Amniotic epithelial cell (primary cell): ENCODE measurements around the gene PUS10.
"Not testable (repeated sequence)": the region's sequence is repeated elsewhere in the genome, so short reads cannot be mapped to it uniquely, and the experiment has no call there.

Experiments used
- DNase-seq: peaks from one replicate; pipeline ENCODE4 v3.0.0-alpha.2; 2010; ENCODE audit warnings: low read depth

PUS10 gene

GRCh38 chr2:61011678-61012077 lies 6.4 kb downstream of the PUS10 start:
- peak; percentile 80 for DNase-seq

GRCh38 chr2:61009355-61009754 lies 8.7 kb downstream of the PUS10 start:
- no peak for DNase-seq

- peak; percentile 79 for DNase-seq
Measured at GRCh38 chr2:61006486-61007105, 11.5 kb downstream of the PUS10 start.

DNA sequence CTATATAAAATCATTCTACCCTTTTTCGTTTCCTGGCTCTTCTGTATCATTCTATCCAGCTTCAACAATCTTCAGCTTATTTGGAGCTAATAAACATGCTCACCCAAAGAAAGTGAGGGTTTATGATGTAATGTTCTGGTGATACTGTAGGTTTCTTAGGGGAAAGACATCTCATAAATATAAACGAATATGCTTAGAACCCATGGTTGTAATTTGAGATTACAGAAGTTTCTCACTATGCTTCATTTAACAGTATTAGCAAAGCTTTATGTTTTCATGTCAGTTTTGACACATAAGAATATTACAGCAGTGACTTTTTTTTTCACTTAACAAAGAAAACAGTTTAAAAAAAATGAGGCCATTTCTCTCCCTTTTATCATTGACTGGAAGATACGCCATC lies 12.3 kb downstream of the PUS10 start:
- no peak for DNase-seq

- DNase-seq: peak; percentile 52
Measured at GRCh38 chr2:60998628-60999545, 19.2 kb downstream of the PUS10 start.

- DNase-seq: no peak
Measured at GRCh38 chr2:60994131-60994530, 23.9 kb downstream of the PUS10 start.

GRCh38 chr2:60992985-60993392 lies 25.1 kb downstream of the PUS10 start:
- no peak for DNase-seq

GRCh38 chr2:60991644-60992043 lies 26.4 kb downstream of the PUS10 start:
- DNase-seq: no peak

- no peak for DNase-seq
Measured at GRCh38 chr2:60989259-60989658, 28.8 kb downstream of the PUS10 start.

GRCh38 chr2:60987656-60988055 lies 30.4 kb downstream of the PUS10 start:
- not testable (repeated sequence) for DNase-seq

DNA sequence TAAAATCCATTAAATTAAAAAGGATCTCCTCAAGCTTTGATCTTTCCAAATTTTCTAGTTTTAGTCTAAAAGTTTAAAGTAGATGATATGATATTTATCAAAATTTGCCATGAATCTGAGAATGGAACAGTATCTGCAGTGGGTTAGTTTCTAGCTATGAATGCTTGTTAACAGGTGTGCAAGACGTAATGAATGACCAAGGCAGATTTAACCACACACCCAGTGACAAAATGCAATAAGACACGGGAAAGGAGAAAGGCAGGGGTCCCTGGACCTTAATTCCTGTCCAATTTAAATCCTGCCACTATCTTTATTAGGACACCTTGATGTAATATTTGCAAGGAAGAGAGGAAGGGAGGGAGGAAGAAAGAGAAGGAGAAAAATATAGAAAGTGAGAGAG lies 31.0 kb downstream of the PUS10 start:
- no peak for DNase-seq

DNA sequence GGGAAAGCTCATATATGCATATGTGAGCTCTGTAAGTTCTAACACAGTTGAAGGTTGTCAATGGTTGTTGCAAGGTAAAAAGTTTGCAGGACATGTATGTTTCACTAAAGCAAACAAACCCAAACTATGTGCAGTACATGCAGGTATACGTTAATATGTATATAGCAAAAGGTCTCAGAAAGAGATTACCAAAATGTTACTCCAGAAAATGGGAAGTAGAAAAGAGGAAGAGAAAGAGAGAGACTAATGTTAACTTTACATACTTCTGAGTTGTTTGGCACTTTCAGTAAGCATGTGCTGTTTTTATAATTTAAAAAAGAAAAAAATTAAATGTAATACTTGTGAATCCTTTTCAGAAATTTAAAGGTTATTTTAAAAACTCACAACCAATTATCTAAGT lies 33.3 kb downstream of the PUS10 start:
- no peak for DNase-seq

DNA sequence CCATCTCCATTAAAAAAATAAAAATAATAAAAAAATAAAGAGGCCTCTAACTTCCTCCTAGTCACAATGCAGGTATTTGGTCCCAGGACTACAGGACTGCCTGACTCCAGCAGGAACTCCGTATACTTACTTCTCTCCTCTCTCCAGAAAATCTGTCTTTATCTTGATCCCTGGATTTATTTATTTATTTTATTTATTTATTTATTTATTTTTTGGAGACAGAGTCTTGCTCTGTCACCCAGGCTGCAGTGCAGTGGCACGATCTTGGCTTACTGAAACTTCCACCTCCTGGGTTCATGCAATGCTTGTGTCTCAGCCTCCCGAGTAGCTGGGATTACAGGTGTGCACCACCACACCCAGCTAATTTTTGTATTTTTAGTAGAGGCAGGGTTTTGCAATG lies 36.0 kb downstream of the PUS10 start:
- DNase-seq: not testable (repeated sequence)

GRCh38 chr2:60980071-60980815 lies 37.8 kb downstream of the PUS10 start:
- DNase-seq: no peak

- DNase-seq: no peak
Measured at GRCh38 chr2:60979231-60979630, 38.8 kb downstream of the PUS10 start.

DNA sequence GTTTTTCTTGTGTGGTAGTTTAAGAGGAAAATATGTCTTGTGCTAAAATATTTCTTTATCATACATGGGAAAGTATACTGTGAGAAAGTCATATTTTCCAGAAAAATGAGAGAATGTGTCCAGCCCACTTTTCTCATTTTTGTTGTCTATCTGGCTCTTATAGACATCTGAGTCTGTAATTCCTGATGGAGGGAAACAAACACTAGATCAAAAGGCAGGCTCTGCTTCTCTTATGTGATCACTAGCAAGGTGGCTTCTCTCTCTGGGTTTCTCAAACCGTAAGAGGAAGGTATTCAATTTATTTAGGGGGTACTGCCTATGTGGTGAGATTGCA lies 40.5 kb downstream of the PUS10 start:
- no peak for DNase-seq

- no peak for DNase-seq
Measured at GRCh38 chr2:60976875-60977561, 41.0 kb downstream of the PUS10 start.

GRCh38 chr2:60976256-60976850 lies 41.7 kb downstream of the PUS10 start:
- DNase-seq: no peak

DNA sequence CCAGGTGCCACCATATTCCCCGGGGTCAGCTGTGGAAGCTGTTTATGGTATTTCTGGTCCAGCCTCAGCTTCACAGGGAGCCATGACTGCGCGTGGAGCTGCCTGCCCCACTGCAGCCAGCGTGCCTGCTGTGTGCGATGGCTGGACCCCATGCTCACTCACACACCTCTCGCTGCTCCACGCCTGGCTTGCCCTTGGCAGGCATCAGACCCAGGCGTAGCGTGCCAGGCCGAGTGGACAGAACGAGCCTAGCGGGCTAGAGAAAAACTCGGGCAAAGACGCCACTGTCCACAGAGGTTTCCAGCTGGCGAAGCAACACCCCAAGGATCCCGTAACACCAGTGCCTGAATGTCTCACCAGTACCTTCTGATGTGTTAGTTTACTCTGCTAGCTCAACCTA lies 43.4 kb downstream of the PUS10 start:
- no peak for DNase-seq

DNA sequence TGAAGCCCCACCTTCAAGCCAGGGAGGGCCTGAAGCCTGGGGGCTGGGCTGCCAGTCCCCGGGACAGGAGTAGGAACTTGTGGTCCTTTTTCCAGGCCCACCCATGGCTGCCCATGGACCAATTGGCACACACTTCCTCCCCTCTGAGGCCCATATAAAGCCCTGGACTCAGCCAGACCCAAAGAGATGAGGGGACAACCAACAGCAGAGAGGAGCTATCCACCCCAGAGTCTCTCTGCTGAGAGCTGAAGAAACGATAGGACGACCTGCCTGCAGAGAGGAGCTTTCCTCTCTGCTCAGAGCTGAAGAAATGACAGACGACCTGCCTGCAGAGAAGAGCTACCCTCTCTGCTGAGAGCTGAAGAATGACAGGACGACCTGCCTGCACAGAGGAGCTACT lies 44.4 kb downstream of the PUS10 start:
- DNase-seq: no peak

GRCh38 chr2:60972889-60973656 lies 45.0 kb downstream of the PUS10 start:
- DNase-seq: no peak
